ENCODE measurements around the gene MED13L. TPM values are rescaled to one million over a fixed set of nuclear protein-coding genes. Genes with fewer than 3 reads are reported as not detected.

The MED13L gene
- total RNA-seq, 2 experiments from 2014 or later = 25.7 to 40.1 TPM

GRCh38 chr12:115947696-115948062 lies 329.8 kb downstream of the MED13L start:
- TF ChIP-seq EZH2phosphoT487 (IDR thresholded peaks at IDR 0.05; ENCODE audit: borderline replicate concordance, low read depth, low read length) = no peak
- TF ChIP-seq, protein P1, sequence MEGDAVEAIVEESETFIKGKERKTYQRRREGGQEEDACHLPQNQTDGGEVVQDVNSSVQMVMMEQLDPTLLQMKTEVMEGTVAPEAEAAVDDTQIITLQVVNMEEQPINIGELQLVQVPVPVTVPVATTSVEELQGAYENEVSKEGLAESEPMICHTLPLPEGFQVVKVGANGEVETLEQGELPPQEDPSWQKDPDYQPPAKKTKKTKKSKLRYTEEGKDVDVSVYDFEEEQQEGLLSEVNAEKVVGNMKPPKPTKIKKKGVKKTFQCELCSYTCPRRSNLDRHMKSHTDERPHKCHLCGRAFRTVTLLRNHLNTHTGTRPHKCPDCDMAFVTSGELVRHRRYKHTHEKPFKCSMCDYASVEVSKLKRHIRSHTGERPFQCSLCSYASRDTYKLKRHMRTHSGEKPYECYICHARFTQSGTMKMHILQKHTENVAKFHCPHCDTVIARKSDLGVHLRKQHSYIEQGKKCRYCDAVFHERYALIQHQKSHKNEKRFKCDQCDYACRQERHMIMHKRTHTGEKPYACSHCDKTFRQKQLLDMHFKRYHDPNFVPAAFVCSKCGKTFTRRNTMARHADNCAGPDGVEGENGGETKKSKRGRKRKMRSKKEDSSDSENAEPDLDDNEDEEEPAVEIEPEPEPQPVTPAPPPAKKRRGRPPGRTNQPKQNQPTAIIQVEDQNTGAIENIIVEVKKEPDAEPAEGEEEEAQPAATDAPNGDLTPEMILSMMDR (conservative IDR thresholded peaks at IDR 0.05; ENCODE audit: low read length) = no peak
- Histone ChIP-seq H3K27ac (ENCODE audit: low read depth, low read length, poor library complexity, severe bottlenecking) (no peak overlapping the region), H3K79me2 (ENCODE audit: insufficient read depth, low read depth, low read length) (no peaks in the 10 kb centered on the region), H3K9me2 (ENCODE audit: insufficient read depth, low read length) (no peaks in the 10 kb centered on the region), H3K4me3 (ENCODE audit: low read depth, low read length, poor library complexity, severe bottlenecking) (no peak overlapping the region), H4K20me1 (ENCODE audit: insufficient read depth, low read length) (no peaks in the 10 kb centered on the region), H3K9me3 (ENCODE audit: low read length) (no peaks in the 10 kb centered on the region), H3K4me2 (ENCODE audit: low read length) (no peak overlapping the region), H2AFZ (ENCODE audit: low read length) (no peak overlapping the region), H3K4me1 (ENCODE audit: insufficient read depth, low read length, poor library complexity, severe bottlenecking) (no peaks in the 10 kb centered on the region), H3K36me3 (ENCODE audit: insufficient read depth, low read length) (no peaks in the 10 kb centered on the region)
- intact Hi-C loops (cut with micrococcal nuclease; ENCODE audit: unreplicated experiment) = no loop called here
- BruUV-seq (replicated peaks) = no TSS peak
- DNase-seq (ENCODE audit: low spot score) = no peak
- ChIA-PET POLR2A (no interaction called here), CTCF (ENCODE audit: unreplicated experiment) (no interaction called here)

GRCh38 chr12:115946867-115947695 lies 330.4 kb downstream of the MED13L start:
- no peaks in the 10 kb centered on the region for H3K4me1 ChIP-seq (ENCODE audit: insufficient read depth, low read length, poor library complexity, severe bottlenecking)
- no peak overlapping the region for H2AFZ ChIP-seq (ENCODE audit: low read length)
- no peaks in the 10 kb centered on the region for H4K20me1 ChIP-seq (ENCODE audit: insufficient read depth, low read length)
- TF ChIP-seq, protein P1 (conservative IDR thresholded peaks at IDR 0.05; ENCODE audit: low read length) = peak; percentile 72
- no peak for TF ChIP-seq EZH2phosphoT487 (IDR thresholded peaks at IDR 0.05; ENCODE audit: borderline replicate concordance, low read depth, low read length)
- H3K4me3 ChIP-seq (ENCODE audit: low read depth, low read length, poor library complexity, severe bottlenecking) = no peak overlapping the region
- no peak for DNase-seq (ENCODE audit: low spot score)
- intact Hi-C loops (cut with micrococcal nuclease; ENCODE audit: unreplicated experiment) = no loop called here
- no peaks in the 10 kb centered on the region for H3K9me2 ChIP-seq (ENCODE audit: insufficient read depth, low read length)
- ChIA-PET POLR2A (no interaction called here), CTCF (ENCODE audit: unreplicated experiment) (no interaction called here)
- H3K79me2 ChIP-seq (ENCODE audit: insufficient read depth, low read depth, low read length) = no peaks in the 10 kb centered on the region
- H3K9me3 ChIP-seq (ENCODE audit: low read length) = no peaks in the 10 kb centered on the region
- no TSS peak for BruUV-seq (replicated peaks)
- no peaks in the 10 kb centered on the region for H3K36me3 ChIP-seq (ENCODE audit: insufficient read depth, low read length)
- H3K27ac ChIP-seq (ENCODE audit: low read depth, low read length, poor library complexity, severe bottlenecking) = no peak overlapping the region
- no peak overlapping the region for H3K4me2 ChIP-seq (ENCODE audit: low read length)

DNA sequence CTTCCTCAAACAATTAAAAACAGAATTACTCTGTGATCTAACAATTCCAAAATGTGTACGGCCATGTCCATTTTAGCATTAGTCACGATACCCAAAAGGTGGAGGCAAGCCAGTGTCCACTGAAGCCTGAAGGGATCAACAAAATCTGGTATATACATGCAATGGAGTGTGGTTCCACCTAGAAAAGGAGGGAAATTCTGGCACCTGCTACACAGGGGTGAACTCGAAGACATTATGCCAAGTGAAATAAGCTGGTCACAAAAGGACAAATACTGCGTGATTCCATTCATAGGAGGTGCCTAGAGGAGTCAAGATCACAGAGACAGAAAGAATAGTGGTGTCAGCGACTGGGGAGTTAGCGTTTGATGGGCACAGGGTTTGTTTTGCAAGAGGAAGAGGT lies 331.4 kb downstream of the MED13L start:
- BruUV-seq (replicated peaks) = no TSS peak
- no peak for TF ChIP-seq EZH2phosphoT487 (IDR thresholded peaks at IDR 0.05; ENCODE audit: borderline replicate concordance, low read depth, low read length)
- TF ChIP-seq, protein P1 (conservative IDR thresholded peaks at IDR 0.05; ENCODE audit: low read length) = no peak
- no peaks in the 10 kb centered on the region for H3K36me3 ChIP-seq (ENCODE audit: insufficient read depth, low read length)

More for the DNA sequence above, 331.4 kb downstream of the MED13L start:
- no peak overlapping the region for H2AFZ ChIP-seq (ENCODE audit: low read length)
- H3K27ac ChIP-seq (ENCODE audit: low read depth, low read length, poor library complexity, severe bottlenecking) = no peak overlapping the region
- no peaks in the 10 kb centered on the region for H3K4me1 ChIP-seq (ENCODE audit: insufficient read depth, low read length, poor library complexity, severe bottlenecking)
- DNase-seq (ENCODE audit: low spot score) = no peak
- H3K4me2 ChIP-seq (ENCODE audit: low read length) = no peak overlapping the region
- no peaks in the 10 kb centered on the region for H3K79me2 ChIP-seq (ENCODE audit: insufficient read depth, low read depth, low read length)
- H3K9me3 ChIP-seq (ENCODE audit: low read length) = no peaks in the 10 kb centered on the region
- ChIA-PET POLR2A (interaction anchor here (0.8 kb wide), 1 partner anchor 1617 kb away, joined by 3 read pairs; no protein-coding TSS in a partner anchor), CTCF (ENCODE audit: unreplicated experiment) (no interaction called here)
- no peaks in the 10 kb centered on the region for H4K20me1 ChIP-seq (ENCODE audit: insufficient read depth, low read length)
- intact Hi-C loops (cut with micrococcal nuclease; ENCODE audit: unreplicated experiment) = no loop called here
- no peaks in the 10 kb centered on the region for H3K9me2 ChIP-seq (ENCODE audit: insufficient read depth, low read length)
- H3K4me3 ChIP-seq (ENCODE audit: low read depth, low read length, poor library complexity, severe bottlenecking) = no peak overlapping the region

Measured in OCI-LY7 (cell line).